Endodermal cell (in vitro differentiated cells): ENCODE measurements around the gene MAPK10. TPM values are rescaled to one million over a fixed set of nuclear protein-coding genes. Genes with fewer than 3 reads are reported as not detected.

ENCODE experiments used
- DNase-seq: peaks from one replicate; pipeline ENCODE4 v3.0.0-alpha.2; 2017
- H3K27ac ChIP-seq: 2 replicates; pipeline ENCODE4 v1.5.1; 2013; ENCODE audit warnings: mild to moderate bottlenecking, low read depth, low read length, moderate library complexity
- H3K27me3 ChIP-seq: 2 replicates; pipeline ENCODE4 v1.6.1; 2013; ENCODE audit warnings: mild to moderate bottlenecking, low read length, moderate library complexity; ENCODE audit not compliant: insufficient read depth, control insufficient read depth, poor library complexity, severe bottlenecking
- H3K36me3 ChIP-seq: 2 replicates; pipeline ENCODE4 v1.7.0; 2013; ENCODE audit warnings: mild to moderate bottlenecking, low read length, moderate library complexity; ENCODE audit not compliant: control insufficient read depth, insufficient read depth
- H3K4me1 ChIP-seq: one replicate; pipeline ENCODE4 v1.7.0; 2013; ENCODE audit warnings: low read length; ENCODE audit not compliant: control insufficient read depth, insufficient read depth
- H3K4me3 ChIP-seq: 2 replicates; pipeline ENCODE4 v1.5.1; 2013; ENCODE audit warnings: mild to moderate bottlenecking, low read length, moderate library complexity
- H3K9ac ChIP-seq: 2 replicates; pipeline ENCODE4 v1.6.1; 2013; ENCODE audit warnings: mild to moderate bottlenecking, low read length, moderate library complexity; ENCODE audit not compliant: poor library complexity, severe bottlenecking; ENCODE audit errors: extremely low read depth
- H3K9me3 ChIP-seq: 2 replicates; pipeline ENCODE4 v1.6.1; 2013; ENCODE audit warnings: mild to moderate bottlenecking, low read length, moderate library complexity; ENCODE audit not compliant: control insufficient read depth
- H3K27ac Mint-ChIP-seq: 2 replicates; pipeline ENCODE4 v1.8.0; 2020; ENCODE audit warnings: mixed read lengths
- H3K27me3 Mint-ChIP-seq: 2 replicates; pipeline ENCODE4 v1.8.0; 2021; ENCODE audit warnings: mild to moderate bottlenecking, mixed read lengths; ENCODE audit not compliant: insufficient read depth
- H3K36me3 Mint-ChIP-seq: 2 replicates; pipeline ENCODE4 v1.8.0; 2020; ENCODE audit warnings: low read depth, mixed read lengths
- H3K4me1 Mint-ChIP-seq: 2 replicates; pipeline ENCODE4 v1.8.0; 2020; ENCODE audit warnings: mixed read lengths
- H3K4me3 Mint-ChIP-seq: 2 replicates; pipeline ENCODE4 v1.8.0; 2020; ENCODE audit warnings: mild to moderate bottlenecking, moderate library complexity, mixed read lengths
- H3K9me3 Mint-ChIP-seq: 2 replicates; pipeline ENCODE4 v1.8.0; 2020; ENCODE audit warnings: mild to moderate bottlenecking, mixed read lengths
- WGBS, 2 experiments: methylation state at CpG; one replicate each; pipeline versions ENCODE4 v1.1.5 to v1.1.7; 2013; ENCODE audit warnings: missing lambda C conversion rate in 2 of 2, mixed read lengths in 1 of 2; ENCODE audit not compliant: insufficient coverage in 1 of 2, insufficient read length in 1 of 2; 5-methylcytosine and 5-hydroxymethylcytosine counted together
- total RNA-seq, 2 donors: library from RNA; stranded (reverse); fragmentation: NEBNext Ultra II Directional in 1 of 2; extraction: Animal tissue kit (Norgen Biotek cat#: 25700) in 1 of 2; gene quantifications; 2 replicates in 1 of 2; 3 replicates in 1 of 2; pipeline ENCODE4 v1.2.1, GENCODE V29; 2021
- TF ChIP-seq, protein P1 (sequence below): fragments of 200-600 bp; sonication (generic); conservative IDR thresholded peaks from 2 replicates; pipeline ENCODE4 v1.5.0; 2021; ENCODE audit warnings: antibody characterized with exemption, mild to moderate bottlenecking

Gene MAPK10
- total RNA-seq, 2 donors from 2014 or later: 45.1 to 70.2 TPM

DNA sequence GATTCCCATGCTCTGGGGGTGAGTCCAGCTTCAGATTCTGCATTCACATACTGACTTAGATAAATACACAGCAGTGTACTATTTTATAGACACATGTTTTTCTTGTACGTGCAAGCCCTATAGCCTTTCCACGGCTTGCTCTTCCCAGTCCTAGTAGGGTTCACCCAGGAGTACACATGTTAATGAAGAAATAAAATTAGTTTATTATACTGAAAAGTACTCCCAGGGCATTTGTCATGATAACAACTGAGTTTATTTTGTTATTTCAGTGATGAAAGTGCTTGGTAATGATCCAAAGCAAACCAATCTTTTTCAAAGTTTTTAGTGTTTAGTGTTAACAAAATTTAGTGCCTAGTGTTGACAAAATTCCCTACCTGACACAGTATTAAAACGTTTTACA, 21.3 kb downstream of the MAPK10 start:
- no peak for DNase-seq
- Histone ChIP-seq H3K27ac (no peak overlapping the region), H3K9me3 (peaks cover 13% of the 10 kb centered on the region), H3K4me1 (no peaks in the 10 kb centered on the region), H3K36me3 (no peaks in the 10 kb centered on the region), H3K9ac (no peak overlapping the region), H3K27me3 (no peaks in the 10 kb centered on the region), H3K4me3 (no peak overlapping the region)
- Mint-ChIP-seq H3K4me3 (no peak overlapping the region), H3K9me3 (peaks cover 5% of the 10 kb centered on the region), H3K27ac (no peak overlapping the region), H3K27me3 (no peaks in the 10 kb centered on the region), H3K4me1 (no peaks in the 10 kb centered on the region), H3K36me3 (peaks cover 27% of the 10 kb centered on the region)
- TF ChIP-seq, protein P1, sequence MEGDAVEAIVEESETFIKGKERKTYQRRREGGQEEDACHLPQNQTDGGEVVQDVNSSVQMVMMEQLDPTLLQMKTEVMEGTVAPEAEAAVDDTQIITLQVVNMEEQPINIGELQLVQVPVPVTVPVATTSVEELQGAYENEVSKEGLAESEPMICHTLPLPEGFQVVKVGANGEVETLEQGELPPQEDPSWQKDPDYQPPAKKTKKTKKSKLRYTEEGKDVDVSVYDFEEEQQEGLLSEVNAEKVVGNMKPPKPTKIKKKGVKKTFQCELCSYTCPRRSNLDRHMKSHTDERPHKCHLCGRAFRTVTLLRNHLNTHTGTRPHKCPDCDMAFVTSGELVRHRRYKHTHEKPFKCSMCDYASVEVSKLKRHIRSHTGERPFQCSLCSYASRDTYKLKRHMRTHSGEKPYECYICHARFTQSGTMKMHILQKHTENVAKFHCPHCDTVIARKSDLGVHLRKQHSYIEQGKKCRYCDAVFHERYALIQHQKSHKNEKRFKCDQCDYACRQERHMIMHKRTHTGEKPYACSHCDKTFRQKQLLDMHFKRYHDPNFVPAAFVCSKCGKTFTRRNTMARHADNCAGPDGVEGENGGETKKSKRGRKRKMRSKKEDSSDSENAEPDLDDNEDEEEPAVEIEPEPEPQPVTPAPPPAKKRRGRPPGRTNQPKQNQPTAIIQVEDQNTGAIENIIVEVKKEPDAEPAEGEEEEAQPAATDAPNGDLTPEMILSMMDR: no peak
- WGBS, 2 experiments: 67 to 82% methylated on average over 1 to 3 of the region's 3 CpGs

DNA sequence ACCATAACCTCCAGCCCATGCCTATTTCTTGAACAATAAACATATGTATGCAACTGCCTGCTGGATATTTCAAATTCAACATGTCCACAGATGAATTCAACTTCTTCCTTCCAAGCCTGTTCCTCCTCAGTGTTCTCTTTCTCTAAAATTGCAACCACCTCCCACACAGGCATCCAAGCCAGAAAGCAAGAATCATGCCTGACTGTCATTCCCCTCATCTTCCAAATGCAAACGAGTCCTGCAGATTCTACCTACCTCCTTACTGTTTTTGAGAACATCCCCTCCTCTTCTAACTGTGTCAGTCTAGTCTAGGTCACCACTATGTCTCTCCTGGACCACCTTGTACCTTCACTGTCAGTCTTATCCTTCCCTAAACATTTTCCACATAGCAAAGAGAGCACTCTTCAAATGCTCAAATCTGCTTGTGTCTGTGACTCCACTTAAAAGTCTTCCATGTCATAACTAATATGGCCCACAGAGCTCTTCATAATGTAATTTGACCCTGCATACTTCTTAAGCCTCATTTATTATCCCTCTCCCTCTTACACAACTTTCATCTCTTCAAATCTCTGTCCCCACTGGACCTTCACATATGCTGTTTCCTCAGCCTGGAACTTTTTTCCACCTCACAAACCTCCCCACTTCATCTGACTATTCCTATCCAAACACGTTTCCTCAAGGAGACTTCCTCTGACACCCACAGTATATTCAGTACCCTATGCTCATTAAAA, 25.7 kb downstream of the MAPK10 start:
- H3K27ac Mint-ChIP-seq: no peak overlapping the region
- H3K9me3 Mint-ChIP-seq: no peaks in the 10 kb centered on the region
- Histone ChIP-seq H3K4me1 (no peaks in the 10 kb centered on the region), H3K36me3 (no peaks in the 10 kb centered on the region), H3K27ac (no peak overlapping the region), H3K9me3 (no peaks in the 10 kb centered on the region), H3K27me3 (no peaks in the 10 kb centered on the region), H3K4me3 (no peak overlapping the region), H3K9ac (no peak overlapping the region)
- H3K27me3 Mint-ChIP-seq: no peaks in the 10 kb centered on the region
- H3K36me3 Mint-ChIP-seq: peaks cover 13% of the 10 kb centered on the region
- peaks cover 8% of the 10 kb centered on the region for H3K4me1 Mint-ChIP-seq
- 86% methylated on average over 1 to 2 of the region's 2 CpGs for WGBS, 2 experiments
- TF ChIP-seq, protein P1: no peak
- H3K4me3 Mint-ChIP-seq: no peak overlapping the region
- no peak for DNase-seq

DNA sequence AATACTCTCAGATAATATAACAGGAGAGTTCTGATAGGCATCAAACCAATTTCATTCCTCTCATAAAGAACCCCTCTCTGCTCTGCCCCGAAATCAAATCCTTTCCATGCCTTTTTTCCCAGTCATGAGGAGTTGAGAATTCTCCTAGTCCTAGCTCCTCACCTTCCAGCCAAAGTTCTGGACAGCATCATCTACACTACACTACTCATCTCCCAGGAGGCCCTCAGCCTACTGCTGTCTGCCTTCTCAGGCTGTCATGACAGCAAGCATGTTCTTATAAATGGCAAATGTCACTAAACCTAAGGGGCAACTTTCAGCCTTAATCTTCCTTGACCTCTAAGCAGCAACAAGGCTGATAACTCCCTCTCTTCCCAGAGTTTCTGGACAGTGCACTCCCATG, 26.6 kb downstream of the MAPK10 start:
- DNase-seq: no peak
- H3K4me3 Mint-ChIP-seq: no peak overlapping the region
- peaks cover 4% of the 10 kb centered on the region for H3K9me3 Mint-ChIP-seq
- no peaks in the 10 kb centered on the region for H3K4me1 ChIP-seq
- no peak overlapping the region for H3K27ac Mint-ChIP-seq
- H3K4me3 ChIP-seq: no peak overlapping the region
- peaks cover 17% of the 10 kb centered on the region for H3K36me3 Mint-ChIP-seq
- H3K27ac ChIP-seq: no peak overlapping the region
- no peaks in the 10 kb centered on the region for H3K27me3 ChIP-seq
- no peaks in the 10 kb centered on the region for H3K27me3 Mint-ChIP-seq
- no peak overlapping the region for H3K9ac ChIP-seq
- no peaks in the 10 kb centered on the region for H3K9me3 ChIP-seq
- peaks cover 8% of the 10 kb centered on the region for H3K4me1 Mint-ChIP-seq
- 0% methylated on average over 1 of the region's 1 CpG; no CpG with 5 or more reads in 1 of the 2 experiments for WGBS, 2 experiments
- H3K36me3 ChIP-seq: no peaks in the 10 kb centered on the region
- TF ChIP-seq, protein P1: no peak
